K562 (cell line): ENCODE data around the gene CYB5R4. TPM values are rescaled to one million over a fixed set of nuclear protein-coding genes. Genes with fewer than 3 reads are reported as not detected.

Experiments
- CBFB ChIP-seq: sonication (generic); formaldehyde crosslinking; IDR thresholded peaks from 2 replicates; pipeline ENCODE4 v1.4.0; 2020; ENCODE audit warnings: mild to moderate bottlenecking, missing genetic modification reagents
- E4F1 ChIP-seq: fragments of 250-450 bp; sonication (Bioruptor Pico); IDR thresholded peaks from 2 replicates; pipeline ENCODE4 v1.5.0; 2021; ENCODE audit warnings: mild to moderate bottlenecking, borderline replicate concordance
- FOXK1 ChIP-seq: sonication (generic); formaldehyde crosslinking; IDR thresholded peaks from 2 replicates; pipeline ENCODE4 v1.8.0; 2022; ENCODE audit warnings: missing genetic modification reagents, mild to moderate bottlenecking, borderline replicate concordance
- HCFC1 ChIP-seq: IDR thresholded peaks from 2 replicates; pipeline ENCODE4 v1.6.1; 2012; ENCODE audit warnings: low read depth, low read length, improper control_type of control experiment
- HMG20B ChIP-seq: fragments of 250-450 bp; sonication (Bioruptor Pico); IDR thresholded peaks from 2 replicates; pipeline ENCODE4 v1.5.0; 2021; ENCODE audit warnings: mild to moderate bottlenecking
- MNT ChIP-seq, 2 experiments: fragments of 450-650 bp; conservative IDR thresholded peaks; 2 replicates each; pipeline ENCODE4 v1.6.1; 2017; ENCODE audit warnings: mild to moderate bottlenecking in 2 of 2, moderate library complexity in 2 of 2
- PYGO2 ChIP-seq: fragments of 450-650 bp; IDR thresholded peaks from 2 replicates; pipeline ENCODE4 v1.6.1; 2016; ENCODE audit warnings: mild to moderate bottlenecking, missing genetic modification characterization, moderate library complexity, missing compliant biosample characterization
- SIX5 ChIP-seq, 2 experiments: IDR thresholded peaks; 2 replicates each; pipeline ENCODE4 v1.6.1; 2011; ENCODE audit warnings: low read length in 2 of 2, borderline replicate concordance in 1 of 2, low read depth in 1 of 2, mild to moderate bottlenecking in 1 of 2, moderate library complexity in 1 of 2; ENCODE audit not compliant: insufficient read depth in 1 of 2
- SLC30A9 ChIP-seq: fragments of 250-450 bp; sonication (Bioruptor Pico); IDR thresholded peaks from 2 replicates; pipeline ENCODE4 v1.8.0; 2022; ENCODE audit warnings: mild to moderate bottlenecking, moderate library complexity
- SMAD1 ChIP-seq: fragments of 150-350 bp; IDR thresholded peaks from 2 replicates; pipeline ENCODE4 v1.6.1; 2014; ENCODE audit warnings: low read length, low read depth; ENCODE audit not compliant: partially characterized antibody
- SMARCE1 ChIP-seq: fragments of 450-650 bp; IDR thresholded peaks from 2 replicates; pipeline ENCODE4 v1.7.1; 2016; ENCODE audit warnings: mild to moderate bottlenecking
- SRSF1 ChIP-seq: fragments of 200-400 bp; formaldehyde crosslinking; IDR thresholded peaks from 2 replicates; pipeline ENCODE4 v1.6.1; 2017; ENCODE audit warnings: mild to moderate bottlenecking, low read depth, low read length, moderate library complexity
- TAF9B ChIP-seq: fragments of 450-650 bp; IDR thresholded peaks from 2 replicates; pipeline ENCODE4 v1.6.1; 2018; ENCODE audit warnings: mild to moderate bottlenecking; ENCODE audit not compliant: partially characterized antibody
- ZBTB49 ChIP-seq: sonication (generic); formaldehyde crosslinking; IDR thresholded peaks from 2 replicates; pipeline ENCODE4 v1.8.0; 2022; ENCODE audit warnings: missing genetic modification reagents, mild to moderate bottlenecking, borderline replicate concordance
- ZNF133 ChIP-seq: fragments of 250-450 bp; sonication (Bioruptor Pico); IDR thresholded peaks from 2 replicates; pipeline ENCODE4 v1.4.0; 2020; ENCODE audit warnings: mild to moderate bottlenecking
- ZNF274 ChIP-seq: IDR thresholded peaks from 2 replicates; pipeline ENCODE4 v1.6.1; 2011; ENCODE audit warnings: low read depth, mild to moderate bottlenecking, low read length, moderate library complexity, borderline replicate concordance
- ZNF830 ChIP-seq: fragments of 250-450 bp; sonication (Bioruptor Pico); IDR thresholded peaks from 2 replicates; pipeline ENCODE4 v1.5.0; 2021; ENCODE audit warnings: mild to moderate bottlenecking
- polyA plus RNA-seq, 8 experiments: library from polyadenylated mRNA; depleted of rRNA in 4 of 8; stranded (reverse) in 5 of 8; unstranded in 3 of 8; fragments of >200 nt; fragmentation: Nextera tagmentation in 2 of 8; fragmentation: Illumina TruSeq in 1 of 8; extraction: Ambion mirVana in 2 of 8; extraction: Trizol in 1 of 8; gene quantifications; 2 replicates each; pipeline versions ENCODE4 v1.2.1 to v1.2.3, GENCODE V29; 2011 to 2014; ENCODE audit warnings: inconsistent platforms in 1 of 8, missing spikeins in 1 of 8
- total RNA-seq, 7 experiments: library from RNA; depleted of rRNA in 6 of 7; stranded (reverse); fragments of >200 nt in 6 of 7; fragmentation: Illumina TruSeq in 2 of 7; extraction: Trizol in 2 of 7; gene quantifications; 2 replicates each; pipeline versions ENCODE4 v1.2.1 to v1.2.3, GENCODE V29; 2011 to 2021; ENCODE audit warnings: low replicate concordance in 1 of 7
- TF ChIP-seq, protein P1 (sequence below), 3 experiments: IDR thresholded peaks in 2 of 3; conservative IDR thresholded peaks in 1 of 3; 2 replicates each; pipeline ENCODE4 v1.5.1; 2011 to 2012; ENCODE audit warnings: low read length in 3 of 3, mild to moderate bottlenecking in 3 of 3, control low read depth in 2 of 3, improper control_type of control experiment in 1 of 3, inconsistent platforms in 1 of 3, low read depth in 1 of 3, mixed read lengths in 1 of 3, moderate library complexity in 1 of 3; ENCODE audit not compliant: insufficient read depth in 2 of 3

The CYB5R4 gene
- total and polyA plus RNA-seq, 9 of the 15 experiments (the other 6 are each of a cell fraction or from before 2014, with no cell fraction given) = 5.9 to 23.1 (median 19.0) TPM

- TF ChIP-seq E4F1 (no peak), SMARCE1 (peak; percentile 50; the same call in 1 of the 2 replicates), PYGO2 (tag) (peak; percentile 57; the same call in 1 of the 2 replicates), FOXK1 (CRISPR knock-in tag) (peak; percentile 93; the same call in 1 of the 2 replicates), SLC30A9 (CRISPR knock-in tag) (no peak), HMG20B (CRISPR knock-in tag) (no peak), ZNF830 (CRISPR knock-in tag) (no peak), CBFB (no peak), ZNF133 (CRISPR knock-in tag) (no peak), MNT (conservative IDR thresholded peaks at IDR 0.05) (peak; percentile 94 to 98), HCFC1 (peak; percentile 63), ZBTB49 (CRISPR knock-in tag) (peak; percentile 93), SRSF1 (no peak), ZNF274 (no peak), TAF9B (no peak), SIX5 (IDR thresholded peaks at IDR 0.05; ENCODE audit: borderline replicate concordance in 1 of 2, insufficient read depth in 1 of 2, low read depth in 1 of 2, low read length in 2 of 2) (no peak), SMAD1 (peak; percentile 45)
- TF ChIP-seq, protein P1, sequence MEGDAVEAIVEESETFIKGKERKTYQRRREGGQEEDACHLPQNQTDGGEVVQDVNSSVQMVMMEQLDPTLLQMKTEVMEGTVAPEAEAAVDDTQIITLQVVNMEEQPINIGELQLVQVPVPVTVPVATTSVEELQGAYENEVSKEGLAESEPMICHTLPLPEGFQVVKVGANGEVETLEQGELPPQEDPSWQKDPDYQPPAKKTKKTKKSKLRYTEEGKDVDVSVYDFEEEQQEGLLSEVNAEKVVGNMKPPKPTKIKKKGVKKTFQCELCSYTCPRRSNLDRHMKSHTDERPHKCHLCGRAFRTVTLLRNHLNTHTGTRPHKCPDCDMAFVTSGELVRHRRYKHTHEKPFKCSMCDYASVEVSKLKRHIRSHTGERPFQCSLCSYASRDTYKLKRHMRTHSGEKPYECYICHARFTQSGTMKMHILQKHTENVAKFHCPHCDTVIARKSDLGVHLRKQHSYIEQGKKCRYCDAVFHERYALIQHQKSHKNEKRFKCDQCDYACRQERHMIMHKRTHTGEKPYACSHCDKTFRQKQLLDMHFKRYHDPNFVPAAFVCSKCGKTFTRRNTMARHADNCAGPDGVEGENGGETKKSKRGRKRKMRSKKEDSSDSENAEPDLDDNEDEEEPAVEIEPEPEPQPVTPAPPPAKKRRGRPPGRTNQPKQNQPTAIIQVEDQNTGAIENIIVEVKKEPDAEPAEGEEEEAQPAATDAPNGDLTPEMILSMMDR (IDR thresholded peaks at IDR 0.05 in 2 of 3, conservative IDR thresholded peaks at IDR 0.05 in 1 of 3; ENCODE audit: insufficient read depth in 2 of 3, low read depth in 1 of 3, low read length in 3 of 3) = peak; percentile 33 to 75 (median 52); a peak in 5 of 6 replicates
These were observed at the start of gene CYB5R4 (continued) for GRCh38 chr6:83859410-83860358.
